Activated T-cell treated with anti-CD3 and anti-CD28 coated beads, Interleukin-2, amount 50 U/mL, for 1 hour (primary cell): ENCODE data around the gene NRG4.
A peak's percentile ranks its signal among the peaks of the same experiment; 100 is the strongest.
"Not testable (repeated sequence)": the region's sequence is repeated elsewhere in the genome, so short reads cannot be mapped to it uniquely, and the experiment has no call there.

Experiments
- DNase-seq: peaks from one replicate; pipeline ENCODE4 v3.0.0-alpha.2; 2020

Gene NRG4, protein sequence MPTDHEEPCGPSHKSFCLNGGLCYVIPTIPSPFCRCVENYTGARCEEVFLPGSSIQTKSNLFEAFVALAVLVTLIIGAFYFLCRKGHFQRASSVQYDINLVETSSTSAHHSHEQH

DNA sequence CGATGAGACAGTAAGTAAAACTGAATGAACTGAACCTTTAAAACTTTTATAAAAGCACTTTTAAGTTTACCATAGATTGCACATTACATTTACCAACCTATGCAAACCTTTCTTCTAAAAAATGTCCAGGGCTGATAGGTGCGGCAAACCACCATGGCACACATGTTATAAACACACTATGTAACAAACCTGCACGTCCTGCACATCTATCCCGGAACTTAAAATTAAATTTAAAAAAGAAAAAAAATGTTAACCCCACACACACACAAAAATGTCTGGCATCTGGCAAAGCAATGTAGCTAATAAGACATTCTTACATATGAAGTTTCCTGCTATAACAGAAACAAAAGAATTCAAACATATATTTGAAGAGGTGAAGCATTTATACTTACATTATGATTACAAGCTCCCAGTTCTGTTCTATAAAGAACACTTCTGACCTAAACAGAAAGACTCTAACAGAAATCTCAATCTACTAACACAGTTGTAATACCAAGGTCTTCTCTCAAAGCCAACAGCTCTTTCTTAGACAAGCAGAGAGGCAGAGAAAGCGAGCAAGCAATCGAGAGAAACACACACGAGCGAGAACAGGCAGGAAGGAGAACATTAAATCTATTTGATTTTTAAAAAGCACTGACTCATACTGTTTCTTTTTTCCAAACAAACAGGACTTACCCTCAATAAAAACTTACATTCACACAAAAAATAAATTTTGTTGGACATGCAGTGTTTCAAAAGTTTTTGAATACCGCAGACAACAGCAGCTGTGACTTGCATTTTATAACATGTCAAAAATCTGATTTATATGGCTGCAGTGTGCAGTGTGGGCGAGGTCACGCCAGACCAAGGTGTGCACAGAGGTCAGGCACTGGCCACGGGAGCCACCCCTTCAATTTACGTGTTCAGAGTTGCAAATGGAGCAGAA lies at the start of gene NRG4:
TSS of gene NRG4 (minus strand) at position 798 of the 925 bp plus-strand sequence. CDS start 1,194 bp downstream, outside the sequence.
- no peak for DNase-seq

DNA sequence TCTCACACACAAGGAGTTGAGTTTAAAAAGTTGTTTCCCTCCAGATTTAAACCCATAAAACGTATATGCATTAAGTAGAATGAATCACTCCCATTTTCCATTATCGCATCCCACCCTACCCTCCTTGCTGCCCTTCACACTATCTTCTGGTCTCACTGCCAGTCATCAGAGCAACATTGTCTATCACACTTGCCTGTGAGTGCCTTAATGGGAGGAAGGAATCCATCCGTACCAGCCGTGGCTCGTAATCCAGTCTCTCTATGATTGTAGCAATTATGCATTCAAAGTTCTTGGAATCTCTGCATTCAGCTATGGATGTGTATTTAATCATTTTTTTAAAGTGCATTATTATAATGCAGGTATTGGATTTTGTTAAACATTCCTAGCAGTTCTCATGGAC lies 49.5 kb upstream of the NRG4 start:
- DNase-seq, result no peak

DNA sequence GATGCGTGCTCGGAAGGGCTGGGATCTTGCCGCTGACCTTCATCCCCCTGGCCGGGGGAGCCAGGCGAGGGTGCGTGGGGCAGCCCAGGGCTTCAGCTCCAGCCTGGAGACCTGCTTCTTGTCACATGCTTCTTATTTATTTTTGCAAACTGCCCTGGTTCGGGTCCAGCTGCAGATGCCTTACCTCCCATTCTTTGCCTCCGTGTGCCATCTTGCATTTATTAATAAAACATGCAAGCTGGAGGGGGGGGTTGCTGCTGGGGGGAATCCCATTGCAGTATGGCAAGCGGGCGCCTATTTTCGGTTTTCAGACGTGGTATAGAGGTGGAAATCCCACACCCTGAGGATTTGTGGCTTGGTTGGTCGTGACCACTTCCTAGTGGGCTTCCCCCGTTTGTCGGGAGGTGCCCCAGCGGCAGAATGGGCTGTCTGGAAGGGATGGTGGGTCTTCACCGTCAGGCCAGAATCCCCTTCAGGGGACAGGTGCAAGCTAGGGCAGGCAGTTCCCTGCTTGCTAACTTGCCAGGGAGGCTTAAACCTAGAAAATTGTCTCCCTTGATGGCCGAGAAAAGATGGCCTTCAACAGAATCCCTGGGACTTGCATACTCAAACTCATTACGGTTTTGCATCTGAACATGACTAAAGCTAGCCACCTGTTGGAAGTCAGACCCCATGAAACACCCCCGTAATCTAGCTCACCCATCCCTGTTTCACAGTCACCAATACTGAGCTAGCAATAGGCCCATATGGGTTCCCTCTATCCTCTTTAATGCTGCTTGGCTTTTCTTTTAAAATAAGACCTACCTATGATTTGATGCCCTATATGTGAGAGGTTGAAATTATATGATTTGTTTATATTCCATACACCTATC lies 48.1 kb upstream of the NRG4 start:
- DNase-seq, result peak; percentile 22

DNA sequence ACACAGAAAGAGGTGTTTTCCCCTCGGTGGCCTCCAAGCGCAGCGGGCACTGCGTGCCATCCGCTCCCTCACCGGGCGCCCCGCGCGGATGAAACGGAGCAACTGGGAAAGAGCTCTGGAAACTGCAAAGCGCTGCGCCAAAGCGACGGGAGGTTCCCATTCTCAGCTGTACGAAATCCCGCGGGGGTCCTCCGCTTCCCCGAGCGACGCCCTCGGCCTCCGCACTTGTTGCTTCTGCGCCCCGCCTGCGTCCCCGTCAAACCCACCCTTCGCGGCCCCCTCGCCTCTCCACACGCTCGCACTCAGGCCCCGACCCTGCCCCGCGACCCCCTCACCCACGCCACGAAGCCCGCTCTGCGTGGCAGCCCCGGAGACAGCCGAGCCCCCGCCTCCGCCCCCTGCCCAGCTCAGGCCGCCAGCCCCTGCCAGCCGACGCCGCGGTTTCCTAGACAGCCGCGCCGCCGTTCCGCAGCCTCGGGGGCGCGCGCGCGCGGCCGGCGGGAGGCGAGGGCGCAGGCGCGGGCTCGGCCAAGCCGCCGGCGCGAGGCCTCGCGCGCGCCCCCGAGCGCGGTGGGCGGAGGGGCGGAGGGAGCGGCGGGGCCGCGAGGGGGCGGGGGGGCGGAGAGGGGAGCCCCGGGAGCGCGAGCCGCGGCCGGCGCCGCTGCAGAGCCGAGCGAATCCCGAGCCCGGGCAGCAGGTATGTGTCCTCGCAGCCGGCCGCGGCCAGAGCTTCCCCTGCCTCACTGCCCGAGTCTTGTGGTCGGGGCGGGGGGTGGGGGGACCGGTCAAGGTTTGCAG lies 47.3 kb upstream of the NRG4 start, which contains the start of gene TMEM266:
TSS of gene TMEM266 (plus strand) at position 666 of the 798 bp plus-strand sequence. CDS start 74,279 bp downstream, outside the sequence.
- DNase-seq, result peak; percentile 25

DNA sequence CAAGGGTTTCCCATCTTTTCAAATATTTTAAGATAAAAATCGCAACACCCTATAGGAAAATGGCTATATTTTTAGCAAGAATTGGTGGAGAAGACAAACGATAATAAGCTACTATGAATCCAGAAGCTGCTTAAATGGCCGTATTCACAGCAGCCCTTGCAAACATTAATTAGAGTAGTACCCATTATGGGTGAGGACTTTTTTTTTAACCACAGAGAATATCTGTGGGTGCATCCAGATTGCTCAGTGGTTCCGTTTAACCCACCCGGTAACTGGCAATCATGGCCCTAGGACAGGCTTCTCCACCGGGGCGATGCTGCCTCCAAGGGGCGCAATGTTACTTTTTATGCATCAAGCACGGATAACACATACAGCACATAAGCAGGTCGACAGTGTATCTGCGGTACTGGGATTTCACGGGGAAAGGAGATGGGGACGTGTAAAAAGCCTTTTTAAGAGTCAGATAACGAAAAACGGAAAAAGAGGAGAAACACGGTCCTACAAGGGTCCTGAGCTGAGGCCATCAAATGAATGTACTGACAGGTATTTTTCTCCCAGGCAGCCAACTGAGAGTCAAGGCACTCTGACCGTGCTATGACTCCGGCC lies 46.6 kb upstream of the NRG4 start:
- DNase-seq, result no peak

DNA sequence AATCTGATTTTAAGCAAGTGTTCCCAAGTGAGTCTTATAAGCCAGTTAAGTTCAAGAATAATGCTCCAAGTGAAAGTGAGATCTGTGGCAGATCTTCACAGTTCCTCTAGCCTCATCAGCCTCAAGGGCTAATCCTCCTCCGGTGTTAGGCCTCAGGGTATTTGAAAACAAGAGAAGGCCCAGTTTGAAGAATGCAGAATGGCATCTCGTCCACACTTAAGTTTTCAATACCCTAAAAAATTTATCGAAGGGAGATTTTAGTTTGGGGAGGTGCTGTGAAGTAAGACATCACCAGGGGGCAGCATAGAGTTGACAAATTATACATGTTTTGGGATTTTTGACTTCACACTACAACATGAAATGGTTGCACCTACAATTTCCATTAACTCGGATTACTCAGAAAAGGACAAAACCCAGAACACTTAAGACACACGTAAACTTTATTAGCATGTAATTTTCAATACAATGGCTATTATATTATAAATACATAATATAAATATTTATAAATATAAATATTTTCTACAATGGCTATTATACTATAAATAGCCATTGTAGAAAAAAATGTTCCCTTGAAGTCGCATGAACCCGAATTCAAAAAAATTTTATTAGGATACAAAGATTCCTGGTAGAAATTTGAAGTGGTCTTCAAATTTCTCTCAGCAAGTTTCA lies 45.2 kb upstream of the NRG4 start:
- DNase-seq, result no peak

DNA sequence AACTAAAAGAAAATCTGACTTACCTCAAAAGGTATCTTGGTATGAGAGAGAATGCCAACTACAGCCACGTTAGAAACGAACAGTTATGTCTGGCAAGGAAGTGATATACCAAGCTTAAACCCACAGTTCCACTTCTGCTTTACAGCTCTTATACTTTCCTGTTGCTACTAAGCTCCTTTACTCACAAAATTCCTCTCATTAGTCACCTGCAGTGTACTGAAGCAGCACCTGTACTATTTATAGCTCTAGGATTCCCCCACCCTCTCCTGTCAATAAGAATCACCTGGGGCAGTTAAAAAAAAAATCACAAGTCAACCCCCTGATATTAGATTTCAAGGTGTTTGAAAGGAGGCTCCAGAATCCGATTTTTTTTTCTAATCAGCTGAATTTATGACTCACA lies 44.7 kb upstream of the NRG4 start:
- DNase-seq, result no peak

DNA sequence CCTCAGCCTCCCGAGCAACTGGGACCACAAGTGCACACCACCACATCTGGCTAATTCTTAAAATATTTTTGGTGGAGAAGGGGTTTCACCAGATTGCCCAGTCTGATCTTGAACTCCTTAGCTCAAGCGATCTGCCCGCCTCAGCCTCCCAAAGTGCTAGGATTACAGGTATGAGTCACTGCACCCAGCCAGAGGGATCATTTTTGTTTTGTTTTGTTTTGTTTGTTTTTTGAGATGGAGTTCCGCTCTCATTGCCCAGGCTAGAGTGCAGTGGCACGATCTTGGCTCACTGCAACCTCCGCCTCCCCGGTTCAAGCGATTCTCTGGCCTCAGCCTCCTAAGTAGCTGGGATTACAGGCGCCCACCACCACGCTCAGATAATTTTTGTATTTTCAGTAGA lies 42.0 kb upstream of the NRG4 start:
- DNase-seq, result not testable (repeated sequence)

DNA sequence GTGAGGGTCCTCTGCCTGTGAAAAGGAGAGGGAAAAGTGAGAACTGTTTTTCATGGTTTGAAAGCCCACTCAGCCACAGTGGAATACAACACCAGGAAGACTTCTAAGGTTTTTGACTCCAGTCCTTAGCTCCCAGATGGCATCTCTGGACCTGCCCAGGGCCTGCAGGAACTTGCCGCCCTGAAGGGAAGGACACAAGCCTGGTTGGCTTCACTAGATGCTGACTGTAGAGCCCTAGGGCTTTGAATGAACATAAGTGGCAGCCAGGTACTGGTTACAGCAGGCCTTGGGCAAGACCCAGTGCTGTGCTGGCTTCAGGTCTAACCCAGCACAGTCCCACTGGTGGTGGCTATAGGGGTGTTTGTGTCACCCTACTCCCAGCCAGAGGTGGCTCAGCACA lies 26.3 kb upstream of the NRG4 start:
- no peak for DNase-seq

DNA sequence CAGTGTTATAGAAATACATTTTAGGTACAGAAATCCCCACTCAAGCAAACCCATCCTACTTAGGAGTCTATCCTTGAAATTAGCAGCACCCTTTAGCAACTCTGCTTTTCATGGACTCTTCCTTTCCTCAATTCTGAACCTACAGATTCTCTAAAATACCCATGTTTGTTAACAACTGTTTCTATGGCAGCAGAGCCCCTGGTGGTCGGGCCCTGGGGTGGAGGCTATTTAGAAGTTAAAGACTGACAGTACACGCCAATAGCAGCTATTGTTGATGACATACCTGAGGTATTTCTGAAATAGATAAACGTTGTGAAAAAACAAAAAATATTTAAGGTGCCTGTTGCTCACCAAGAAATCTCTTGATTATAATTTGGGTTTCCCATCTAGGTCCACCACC lies 23.4 kb upstream of the NRG4 start:
- no peak for DNase-seq

DNA sequence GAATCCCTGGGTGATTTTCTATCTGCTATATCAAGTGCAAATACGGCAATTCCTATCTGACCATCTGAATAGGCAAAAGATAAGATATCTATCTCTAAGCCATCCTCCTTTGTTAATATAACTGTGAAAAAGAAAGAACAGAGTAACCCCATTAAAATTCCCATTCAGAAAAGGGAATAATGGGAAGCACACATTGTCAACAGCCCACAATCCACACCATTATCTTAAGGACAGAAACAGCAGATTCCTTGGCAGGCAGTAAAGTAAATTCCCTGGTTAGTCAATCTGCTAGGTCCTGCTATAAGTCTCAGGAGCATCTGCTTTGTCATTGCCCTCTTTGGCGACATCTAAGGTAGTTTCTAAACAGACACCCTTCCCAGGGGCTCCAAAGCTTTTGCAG lies 21.9 kb upstream of the NRG4 start:
- DNase-seq, result no peak

DNA sequence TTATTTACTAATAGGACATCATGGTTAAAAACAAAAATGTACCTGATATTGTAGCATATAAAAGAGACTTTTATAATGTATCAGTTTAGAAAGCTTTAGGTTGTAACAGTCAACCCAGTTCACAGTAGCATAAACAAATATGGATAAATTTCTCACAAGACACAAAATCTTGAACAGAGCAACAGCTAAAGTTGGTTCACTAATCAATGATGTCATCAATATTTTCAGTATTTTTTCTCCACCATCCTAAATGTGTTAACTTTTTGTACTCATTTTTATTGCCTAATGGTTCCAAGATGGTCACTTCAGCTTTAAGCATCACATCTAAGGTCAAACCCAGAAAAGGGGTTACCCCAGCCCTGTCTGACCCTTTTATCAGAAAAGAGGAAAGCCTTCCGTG lies 21.2 kb upstream of the NRG4 start:
- no peak for DNase-seq

DNA sequence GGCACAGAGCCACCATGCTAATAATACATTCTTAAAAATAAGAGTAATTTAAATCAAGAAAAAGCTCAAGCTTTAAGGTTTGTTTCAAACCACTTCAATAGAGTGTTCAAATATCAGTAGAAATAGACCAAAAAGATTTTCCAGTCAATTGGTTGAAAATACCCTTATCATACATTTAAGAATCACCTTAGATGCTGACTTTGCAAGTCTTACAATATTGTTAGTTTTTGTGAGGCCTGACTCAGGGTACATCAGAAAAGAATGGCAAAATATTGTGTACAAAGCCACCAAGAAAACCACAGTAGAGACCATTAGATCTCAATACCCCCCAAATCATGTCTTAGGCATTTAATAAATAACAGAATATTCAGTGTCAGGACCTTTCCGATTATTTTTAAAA lies 19.8 kb upstream of the NRG4 start:
- DNase-seq, result no peak

DNA sequence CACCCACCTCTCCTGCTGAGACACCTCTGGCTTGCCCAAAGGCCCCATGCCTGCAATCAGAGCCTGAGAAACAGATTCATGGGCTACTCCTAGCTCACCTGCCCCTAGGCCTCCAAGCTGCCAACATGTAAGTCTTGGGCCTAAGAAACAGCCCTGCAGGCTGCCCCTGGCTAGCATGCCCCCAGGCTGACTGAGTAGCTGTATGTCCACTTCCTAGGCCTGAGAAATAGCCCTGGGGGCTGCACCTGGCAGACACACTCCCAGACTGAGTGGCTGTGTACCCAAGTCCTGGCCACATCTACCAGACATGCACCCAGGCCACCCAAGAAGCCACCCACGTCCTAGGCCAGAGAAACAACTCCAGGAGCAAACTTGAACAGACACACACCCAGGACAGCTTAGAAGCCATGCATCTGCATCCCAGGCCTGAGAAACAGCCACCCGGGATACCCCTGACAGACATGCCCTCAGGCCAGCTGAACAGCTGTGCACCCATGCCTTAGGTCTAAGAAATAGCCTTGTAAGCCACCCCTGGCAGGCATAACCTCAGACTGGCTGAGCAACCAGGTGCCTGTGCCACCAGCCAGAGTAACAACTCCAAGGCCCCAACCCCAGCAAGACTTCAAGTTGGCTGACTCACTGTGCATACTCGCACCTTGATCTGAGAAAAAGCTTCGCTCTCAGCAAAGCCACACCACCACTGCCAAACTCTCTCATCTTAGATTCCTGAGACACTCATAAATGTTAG lies 12.0 kb upstream of the NRG4 start:
- DNase-seq, result no peak

DNA sequence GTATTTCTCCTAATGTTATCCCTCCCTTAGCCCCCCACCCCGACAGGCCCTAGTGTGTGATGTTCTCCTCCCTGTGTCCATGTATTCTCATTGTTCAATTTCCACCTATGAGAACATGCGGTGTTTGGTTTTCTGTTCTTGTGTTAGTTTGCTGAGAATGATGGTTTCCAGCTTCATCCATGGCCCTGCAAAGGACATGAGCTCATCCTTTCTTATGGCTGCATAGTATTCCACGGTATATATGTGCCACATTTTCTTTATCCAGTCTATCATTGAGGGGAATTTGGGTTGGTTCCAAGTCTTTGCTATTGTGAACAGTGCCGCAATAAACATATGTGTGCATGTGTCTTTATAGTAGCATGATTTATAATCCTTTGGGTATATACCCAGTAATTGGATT lies 1.2 kb upstream of the NRG4 start:
- not testable (repeated sequence) for DNase-seq

DNA sequence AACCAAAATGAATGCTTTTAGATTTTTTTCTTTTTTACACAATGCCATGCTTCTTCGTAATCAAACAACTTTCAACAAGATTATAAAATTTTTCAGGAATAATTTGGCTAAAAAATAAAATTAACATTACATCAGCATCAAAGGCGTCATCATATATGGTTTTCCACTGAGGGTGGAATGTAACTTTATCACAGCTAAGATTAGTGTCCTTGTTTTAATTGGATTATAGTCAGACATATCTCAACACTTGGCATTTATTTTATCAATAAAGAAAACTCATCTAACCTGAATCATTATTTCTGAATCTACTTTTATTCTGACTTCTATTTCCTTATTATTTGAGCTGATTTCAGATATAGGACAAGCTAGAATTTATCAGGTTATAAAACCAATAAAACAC lies 1.6 kb downstream of the NRG4 start:
- DNase-seq, result no peak

DNA sequence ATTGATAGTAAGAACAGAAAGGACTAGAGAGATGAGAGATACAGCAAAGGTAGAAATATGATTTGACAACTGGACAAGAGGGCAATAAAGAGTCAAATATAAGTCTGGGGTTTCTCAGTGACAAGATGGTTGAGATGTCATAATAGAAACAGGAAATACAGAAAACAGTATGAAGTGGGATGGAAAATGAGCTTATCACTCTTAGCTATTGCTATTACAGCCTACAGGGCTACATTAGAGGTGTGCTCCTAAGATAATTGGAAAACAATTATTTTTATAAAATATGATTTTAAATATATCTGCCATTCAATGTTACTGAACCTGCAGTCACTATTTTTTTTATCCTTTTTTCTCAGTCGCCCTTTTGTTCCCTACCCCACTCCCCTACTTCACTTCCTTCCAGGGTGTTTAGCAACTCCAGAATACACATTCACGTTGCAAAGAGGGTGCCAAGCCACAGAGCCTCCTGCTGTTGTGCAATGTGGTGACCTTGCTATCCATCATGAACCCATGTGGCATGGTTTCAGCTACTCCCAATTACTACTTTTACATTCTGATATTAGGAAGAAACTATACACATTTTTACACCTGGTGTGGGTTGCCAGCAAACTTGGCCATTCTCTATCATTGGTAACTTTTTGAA lies 6.0 kb downstream of the NRG4 start:
- DNase-seq, result no peak

DNA sequence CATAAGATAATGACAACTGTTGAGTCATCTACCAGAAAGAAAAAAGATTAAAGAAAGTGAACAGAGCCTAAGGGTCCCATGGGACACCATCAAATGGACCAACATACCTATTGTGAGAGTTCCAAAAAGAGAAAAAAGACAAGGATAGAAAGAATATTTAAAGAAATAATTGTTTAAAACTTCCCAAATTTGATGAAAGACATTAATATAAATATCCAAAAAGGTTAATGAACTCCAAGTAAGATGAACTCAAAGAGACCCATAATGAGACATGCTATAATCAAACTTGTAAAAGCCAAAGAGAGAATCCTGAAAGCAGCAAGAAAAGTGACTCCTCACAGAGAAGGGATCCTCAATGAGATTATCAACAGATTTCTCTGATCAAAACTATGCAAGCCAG lies 8.9 kb downstream of the NRG4 start:
- DNase-seq, result no peak

DNA sequence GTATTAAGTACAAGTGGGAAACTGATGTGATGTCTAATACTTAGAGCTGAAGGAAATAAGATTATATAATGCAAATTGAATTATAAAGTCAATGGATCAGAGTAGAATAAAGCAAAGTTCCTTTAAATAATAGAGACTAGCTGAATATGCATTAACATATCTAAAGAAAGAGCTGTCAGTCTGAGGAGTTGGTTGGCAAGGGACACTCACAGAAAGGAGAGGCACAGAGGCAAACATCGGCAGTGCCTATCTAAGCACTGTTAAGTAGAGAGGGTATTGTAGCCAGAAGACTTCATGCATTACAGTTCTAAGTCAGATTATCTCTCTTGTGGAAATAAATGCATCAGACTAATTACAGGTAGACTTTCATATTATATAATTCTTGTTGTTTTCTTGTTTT lies 16.6 kb downstream of the NRG4 start:
- no peak for DNase-seq

DNA sequence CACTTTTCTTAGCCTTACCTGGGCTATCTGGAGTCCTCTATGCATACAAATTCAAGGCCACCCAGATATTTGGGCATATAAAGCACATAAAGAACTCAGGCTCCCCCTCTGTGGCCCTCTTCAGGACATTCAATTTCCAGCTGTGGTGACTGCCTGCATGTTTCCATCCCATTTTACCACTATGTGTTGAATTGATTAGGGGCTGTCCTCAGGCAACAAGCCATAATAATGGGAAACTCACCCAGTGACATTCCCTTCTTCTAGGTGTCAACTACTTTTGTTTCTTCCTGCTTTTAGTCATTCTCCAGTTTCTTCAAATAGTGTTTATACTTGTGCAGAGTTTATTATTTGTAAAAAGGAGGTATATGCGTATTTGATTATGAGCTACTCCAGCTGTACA lies 18.0 kb downstream of the NRG4 start:
- DNase-seq, result no peak
